Panc1 (cell line): ENCODE measurements around the gene MAEA. TPM values are rescaled to one million over a fixed set of nuclear protein-coding genes. Genes with fewer than 3 reads are reported as not detected.

Source experiments
- ATAC-seq: fragments of 200-7000 bp; cut with Tn5 transposase; 2 replicates; pipeline ENCODE4 v1.9.1; 2020; ENCODE audit warnings: mild to moderate bottlenecking, moderate library complexity
- BruUV-seq: library from RNA; stranded (reverse); fragments of 400-500 nt; replicated peaks from 2 replicates; lab custom pipeline; 2021; lab: Mats Ljungman, UMichigan
- CTCF ChIA-PET: fragments of 300-600 bp; sonication (Branson Sonifier 250); formaldehyde crosslinking; loops from one replicate; lab custom pipeline; 2022; ENCODE audit warnings: antibody characterized with exemption; lab: Charles Lee
- POLR2A ChIA-PET: fragments of 300-600 bp; sonication (Branson Sonifier 250); formaldehyde crosslinking; loops from one replicate; lab custom pipeline; 2022; ENCODE audit warnings: antibody characterized with exemption; lab: Charles Lee
- DNase-seq: peaks from one replicate; pipeline ENCODE4 v3.0.0-alpha.2; 2010; ENCODE audit warnings: low read depth, low spot score
- H3K27ac ChIP-seq: 2 replicates; pipeline ENCODE4 v1.5.1; 2011; ENCODE audit warnings: mild to moderate bottlenecking, low read length, inconsistent platforms
- H3K27me3 ChIP-seq: fragments of 200-500 bp; sonication (Bioruptor generic); 2 replicates; pipeline ENCODE4 v1.6.0; 2014; ENCODE audit warnings: low read length, inconsistent platforms; ENCODE audit not compliant: control insufficient read depth, insufficient read depth
- H3K36me3 ChIP-seq: fragments of 200-500 bp; sonication (Bioruptor generic); 2 replicates; pipeline ENCODE4 v1.5.1; 2014; ENCODE audit warnings: inconsistent platforms, mild to moderate bottlenecking, low read length, moderate library complexity; ENCODE audit not compliant: control insufficient read depth, insufficient read depth
- H3K4me1 ChIP-seq: 2 replicates; pipeline ENCODE4 v1.5.1; 2011; ENCODE audit warnings: inconsistent platforms, mild to moderate bottlenecking, low read length, moderate library complexity; ENCODE audit not compliant: control insufficient read depth, insufficient read depth
- H3K4me3 ChIP-seq, 2 experiments: 2 replicates each; pipeline ENCODE4 v1.5.1; 2011 to 2012; ENCODE audit warnings: low read depth in 2 of 2, low read length in 2 of 2, mild to moderate bottlenecking in 2 of 2, inconsistent platforms in 1 of 2, moderate library complexity in 1 of 2
- H3K9me3 ChIP-seq: fragments of 200-500 bp; sonication (Bioruptor generic); 2 replicates; pipeline ENCODE4 v1.5.1; 2014; ENCODE audit warnings: low read depth, mild to moderate bottlenecking, inconsistent platforms, low read length, moderate library complexity; ENCODE audit not compliant: control insufficient read depth, insufficient read depth
- POLR2AphosphoS5 ChIP-seq: IDR thresholded peaks from 2 replicates; pipeline ENCODE4 v1.6.1; 2012; ENCODE audit warnings: mild to moderate bottlenecking, low read depth, low read length, moderate library complexity
- SIN3A ChIP-seq: IDR thresholded peaks from 2 replicates; pipeline ENCODE4 v1.6.1; 2012; ENCODE audit warnings: low read depth, mild to moderate bottlenecking, low read length, moderate library complexity, borderline replicate concordance; ENCODE audit not compliant: insufficient read depth
- TCF7L2 ChIP-seq: IDR thresholded peaks from 2 replicates; pipeline ENCODE4 v1.6.1; 2011; ENCODE audit warnings: mild to moderate bottlenecking, low read depth, low read length, inconsistent platforms
- in situ Hi-C: cut with HindIII; loops from 2 replicates; pipeline ENCODE4 v1.10.0; 2016; ENCODE audit warnings: low sequenced_read_pairs, low pct_unique_long_range_greater_than_20kb
- intact Hi-C: fragments of 100-400 bp; cut with micrococcal nuclease; formaldehyde crosslinking; loops from one replicate; pipeline ENCODE4 v1.10.0; 2022; ENCODE audit not compliant: unreplicated experiment
- total RNA-seq: library from RNA; stranded (reverse); gene quantifications from one replicate; pipeline ENCODE4 v1.2.1, GENCODE V29; 2021; ENCODE audit not compliant: unreplicated experiment
- TF ChIP-seq, protein P1 (sequence below), 2 experiments: IDR thresholded peaks; 2 replicates each; pipeline ENCODE4 v1.6.1; 2011 to 2012; ENCODE audit warnings: low read depth in 2 of 2, control low read depth in 1 of 2, low read length in 1 of 2, mild to moderate bottlenecking in 1 of 2, moderate library complexity in 1 of 2; ENCODE audit not compliant: insufficient read depth in 1 of 2
- TF ChIP-seq, protein P2 (sequence below): fragments of 450-650 bp; IDR thresholded peaks from 2 replicates; pipeline ENCODE4 v1.5.1; 2017; ENCODE audit warnings: mild to moderate bottlenecking

Gene MAEA
- total RNA-seq, 1 experiment from 2014 or later = 62.3 TPM

DNA sequence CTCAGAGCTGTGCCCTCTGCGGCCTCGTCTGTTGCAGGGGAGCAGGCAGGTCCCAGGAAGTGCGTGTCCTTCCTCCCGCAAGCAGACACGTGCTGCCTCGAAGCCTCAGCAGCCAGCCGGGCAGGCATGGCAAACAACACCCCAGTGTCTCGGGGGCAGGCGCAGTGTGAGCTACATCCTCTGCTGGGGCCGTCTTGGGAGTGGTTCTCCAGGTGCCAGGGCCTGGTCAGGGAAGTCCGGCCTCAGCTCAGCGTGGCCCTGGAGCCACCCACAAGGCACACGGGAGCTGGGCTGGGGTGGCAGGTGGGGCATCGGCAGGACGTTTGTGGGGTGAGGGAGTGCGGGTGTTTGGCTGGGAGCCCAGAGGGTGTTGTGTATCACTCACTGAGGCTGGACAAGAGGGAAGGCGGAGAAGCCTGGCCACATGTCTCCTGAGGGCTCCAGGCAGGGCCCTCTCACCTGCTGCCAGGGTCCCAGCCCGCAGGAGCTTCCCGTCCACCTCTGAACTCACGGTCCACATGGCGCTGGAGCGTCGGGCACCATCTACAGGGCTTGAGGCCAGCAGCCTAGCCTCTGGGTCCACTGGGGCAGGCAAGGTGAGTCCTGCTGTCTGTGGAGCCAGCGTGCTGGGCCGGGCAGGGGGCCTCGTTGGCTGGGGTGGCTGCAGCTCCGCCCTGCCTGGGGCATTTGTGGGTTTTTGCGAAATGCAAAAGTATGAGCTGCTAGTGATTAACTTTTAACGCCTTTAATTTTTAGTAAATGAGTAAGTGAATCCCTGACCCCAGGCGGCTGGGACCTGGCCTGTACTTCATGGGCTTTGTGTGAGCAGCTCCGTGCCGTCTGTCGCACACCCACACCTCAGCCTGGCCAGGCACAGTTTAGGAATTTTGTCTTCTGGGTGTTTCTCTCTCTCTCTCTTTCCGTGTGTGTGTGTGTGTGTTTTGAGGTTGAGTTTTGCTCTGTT, 40.0 kb downstream of the MAEA start:
- DNase-seq (no peak), ATAC-seq (peak; percentile 13; the same call in 1 of the 2 replicates)
- Histone ChIP-seq H3K27ac (no peak overlapping the region), H3K36me3 (no peaks in the 10 kb centered on the region), H3K4me3 (no peak overlapping the region), H3K4me1 (no peaks in the 10 kb centered on the region), H3K9me3 (no peaks in the 10 kb centered on the region), H3K27me3 (no peaks in the 10 kb centered on the region)
- POLR2A ChIA-PET = no interaction called here
- TF ChIP-seq, protein P1, sequence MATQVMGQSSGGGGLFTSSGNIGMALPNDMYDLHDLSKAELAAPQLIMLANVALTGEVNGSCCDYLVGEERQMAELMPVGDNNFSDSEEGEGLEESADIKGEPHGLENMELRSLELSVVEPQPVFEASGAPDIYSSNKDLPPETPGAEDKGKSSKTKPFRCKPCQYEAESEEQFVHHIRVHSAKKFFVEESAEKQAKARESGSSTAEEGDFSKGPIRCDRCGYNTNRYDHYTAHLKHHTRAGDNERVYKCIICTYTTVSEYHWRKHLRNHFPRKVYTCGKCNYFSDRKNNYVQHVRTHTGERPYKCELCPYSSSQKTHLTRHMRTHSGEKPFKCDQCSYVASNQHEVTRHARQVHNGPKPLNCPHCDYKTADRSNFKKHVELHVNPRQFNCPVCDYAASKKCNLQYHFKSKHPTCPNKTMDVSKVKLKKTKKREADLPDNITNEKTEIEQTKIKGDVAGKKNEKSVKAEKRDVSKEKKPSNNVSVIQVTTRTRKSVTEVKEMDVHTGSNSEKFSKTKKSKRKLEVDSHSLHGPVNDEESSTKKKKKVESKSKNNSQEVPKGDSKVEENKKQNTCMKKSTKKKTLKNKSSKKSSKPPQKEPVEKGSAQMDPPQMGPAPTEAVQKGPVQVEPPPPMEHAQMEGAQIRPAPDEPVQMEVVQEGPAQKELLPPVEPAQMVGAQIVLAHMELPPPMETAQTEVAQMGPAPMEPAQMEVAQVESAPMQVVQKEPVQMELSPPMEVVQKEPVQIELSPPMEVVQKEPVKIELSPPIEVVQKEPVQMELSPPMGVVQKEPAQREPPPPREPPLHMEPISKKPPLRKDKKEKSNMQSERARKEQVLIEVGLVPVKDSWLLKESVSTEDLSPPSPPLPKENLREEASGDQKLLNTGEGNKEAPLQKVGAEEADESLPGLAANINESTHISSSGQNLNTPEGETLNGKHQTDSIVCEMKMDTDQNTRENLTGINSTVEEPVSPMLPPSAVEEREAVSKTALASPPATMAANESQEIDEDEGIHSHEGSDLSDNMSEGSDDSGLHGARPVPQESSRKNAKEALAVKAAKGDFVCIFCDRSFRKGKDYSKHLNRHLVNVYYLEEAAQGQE (IDR thresholded peaks at IDR 0.05; ENCODE audit: insufficient read depth in 1 of 2, low read depth in 2 of 2, low read length in 1 of 2) = no peak
- TF ChIP-seq, protein P2, sequence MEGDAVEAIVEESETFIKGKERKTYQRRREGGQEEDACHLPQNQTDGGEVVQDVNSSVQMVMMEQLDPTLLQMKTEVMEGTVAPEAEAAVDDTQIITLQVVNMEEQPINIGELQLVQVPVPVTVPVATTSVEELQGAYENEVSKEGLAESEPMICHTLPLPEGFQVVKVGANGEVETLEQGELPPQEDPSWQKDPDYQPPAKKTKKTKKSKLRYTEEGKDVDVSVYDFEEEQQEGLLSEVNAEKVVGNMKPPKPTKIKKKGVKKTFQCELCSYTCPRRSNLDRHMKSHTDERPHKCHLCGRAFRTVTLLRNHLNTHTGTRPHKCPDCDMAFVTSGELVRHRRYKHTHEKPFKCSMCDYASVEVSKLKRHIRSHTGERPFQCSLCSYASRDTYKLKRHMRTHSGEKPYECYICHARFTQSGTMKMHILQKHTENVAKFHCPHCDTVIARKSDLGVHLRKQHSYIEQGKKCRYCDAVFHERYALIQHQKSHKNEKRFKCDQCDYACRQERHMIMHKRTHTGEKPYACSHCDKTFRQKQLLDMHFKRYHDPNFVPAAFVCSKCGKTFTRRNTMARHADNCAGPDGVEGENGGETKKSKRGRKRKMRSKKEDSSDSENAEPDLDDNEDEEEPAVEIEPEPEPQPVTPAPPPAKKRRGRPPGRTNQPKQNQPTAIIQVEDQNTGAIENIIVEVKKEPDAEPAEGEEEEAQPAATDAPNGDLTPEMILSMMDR = no peak
- TF ChIP-seq SIN3A (no peak), TCF7L2 (no peak), POLR2AphosphoS5 (no peak)
- intact Hi-C loops (no loop called here), in situ Hi-C loops (no loop called here)
- CTCF ChIA-PET = no interaction called here
- no TSS peak for BruUV-seq

DNA sequence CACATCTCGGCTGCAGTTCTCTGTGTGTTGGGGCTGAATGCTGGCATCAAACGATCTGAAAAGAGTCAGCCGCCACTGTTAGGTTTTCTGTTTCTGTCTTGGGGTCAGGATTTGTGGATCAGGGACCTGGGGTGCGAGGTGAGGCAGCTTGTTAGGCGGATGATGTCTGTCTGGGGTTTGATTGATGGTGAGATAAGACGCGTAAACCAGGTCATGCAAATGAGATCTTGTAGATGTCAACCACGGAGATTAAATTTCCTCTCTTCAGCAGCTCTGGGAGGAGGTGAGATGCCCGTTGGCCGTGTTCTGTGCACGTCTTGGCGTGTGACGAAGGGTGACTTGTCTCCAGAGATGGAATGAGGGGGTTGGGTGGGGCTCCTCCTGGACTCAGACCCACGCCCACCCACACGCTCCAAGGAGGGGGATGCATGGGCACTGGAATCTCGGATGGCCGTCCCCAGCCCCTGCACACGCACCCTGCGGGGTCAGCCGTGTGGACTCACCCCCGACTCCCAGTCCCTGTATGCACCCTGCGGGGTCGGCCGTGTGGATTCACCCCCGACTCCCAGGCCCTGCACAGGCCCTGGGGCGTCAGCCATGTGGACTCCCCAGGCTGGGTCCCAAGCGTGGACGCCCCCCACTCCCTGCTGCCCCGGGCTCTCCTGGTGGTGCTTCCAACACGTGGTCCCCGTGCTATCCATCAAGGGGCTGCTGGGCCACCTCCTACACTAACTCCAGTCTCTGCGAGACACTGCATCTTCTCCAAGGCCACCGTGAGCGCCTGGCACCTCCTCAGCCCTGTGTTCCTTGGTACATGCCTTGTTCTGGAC, 41.3 kb downstream of the MAEA start:
- in situ Hi-C loops (no loop called here), intact Hi-C loops (no loop called here)
- Histone ChIP-seq H3K4me3 (no peak overlapping the region), H3K4me1 (no peaks in the 10 kb centered on the region), H3K27ac (no peak overlapping the region), H3K27me3 (no peaks in the 10 kb centered on the region), H3K36me3 (no peaks in the 10 kb centered on the region), H3K9me3 (no peaks in the 10 kb centered on the region)
- ATAC-seq = no peak
- BruUV-seq = TSS peak; percentile 66
- DNase-seq = no peak
- TF ChIP-seq, protein P1 (IDR thresholded peaks at IDR 0.05; ENCODE audit: insufficient read depth in 1 of 2, low read depth in 2 of 2, low read length in 1 of 2) = no peak
- TF ChIP-seq, protein P2 = no peak
- TF ChIP-seq POLR2AphosphoS5 (no peak), SIN3A (no peak), TCF7L2 (no peak)
- ChIA-PET CTCF (no interaction called here), POLR2A (no interaction called here)
